GM19463 (cell line): ENCODE results near the gene ABCB10.
"Not testable (repeated sequence)": the region's sequence is repeated elsewhere in the genome, so short reads cannot be mapped to it uniquely, and the experiment has no call there.

Experiments used
- ATAC-seq: cut with Tn5 transposase; IDR thresholded peaks from one replicate; pipeline ENCODE4 v1.9.1; 2021; ENCODE audit warnings: mild to moderate bottlenecking, moderate library complexity; ENCODE audit not compliant: unreplicated experiment

Gene ABCB10

DNA sequence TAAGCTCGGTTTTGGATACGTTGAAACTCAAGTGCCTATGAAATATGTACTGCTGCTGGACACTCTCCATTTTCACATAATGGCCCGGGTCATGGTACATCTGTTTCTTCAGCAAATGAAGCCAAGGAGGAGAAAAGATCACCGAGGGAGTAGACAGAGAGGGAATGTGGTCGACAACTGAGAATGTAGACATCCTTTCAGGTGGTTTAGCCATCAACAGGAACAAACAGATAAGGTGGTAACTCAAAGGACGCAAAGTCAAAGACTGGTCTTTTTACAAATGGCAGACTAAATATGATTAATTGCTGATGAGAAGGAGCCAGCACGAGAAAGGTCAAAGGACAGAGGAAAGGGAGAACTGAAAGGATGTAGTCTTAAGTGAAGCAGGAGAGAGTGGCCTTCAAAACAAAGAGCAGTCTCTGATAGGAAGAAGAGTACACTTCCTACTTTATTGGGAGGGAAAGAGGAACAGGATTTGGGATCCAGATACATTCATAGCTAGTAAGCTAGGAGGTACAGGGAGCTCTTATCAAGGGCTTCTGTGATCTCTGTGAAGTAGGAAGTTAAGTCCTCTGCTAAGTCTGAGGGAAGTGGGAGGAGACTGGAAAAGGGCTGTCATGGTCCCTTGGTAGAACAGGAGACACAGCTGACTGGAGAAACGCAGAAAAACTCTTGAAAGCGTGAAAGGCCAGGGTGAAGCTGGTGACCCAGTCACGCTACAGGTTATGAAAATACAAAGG lies 78.7 kb downstream of the ABCB10 start:
- ATAC-seq = peak; percentile 66

DNA sequence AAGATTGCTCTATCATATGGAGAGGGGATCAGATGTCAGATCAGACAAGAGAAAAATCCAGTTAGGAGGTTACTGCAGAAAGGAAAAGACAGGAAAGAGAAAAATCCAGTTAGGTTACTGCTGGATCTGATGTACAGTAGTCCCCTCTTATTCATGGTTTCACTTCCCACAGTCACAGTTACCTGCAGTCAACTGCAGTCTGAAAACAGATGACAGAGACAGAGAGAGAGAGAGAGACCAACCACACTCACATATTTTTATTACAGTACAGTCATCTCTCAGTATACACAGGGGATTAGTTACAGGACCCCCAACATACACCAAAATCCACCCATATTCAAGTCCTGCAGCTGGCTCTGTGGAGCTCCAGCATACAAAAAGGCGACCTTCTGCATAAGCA lies 79.7 kb downstream of the ABCB10 start:
- ATAC-seq = peak; percentile 68

DNA sequence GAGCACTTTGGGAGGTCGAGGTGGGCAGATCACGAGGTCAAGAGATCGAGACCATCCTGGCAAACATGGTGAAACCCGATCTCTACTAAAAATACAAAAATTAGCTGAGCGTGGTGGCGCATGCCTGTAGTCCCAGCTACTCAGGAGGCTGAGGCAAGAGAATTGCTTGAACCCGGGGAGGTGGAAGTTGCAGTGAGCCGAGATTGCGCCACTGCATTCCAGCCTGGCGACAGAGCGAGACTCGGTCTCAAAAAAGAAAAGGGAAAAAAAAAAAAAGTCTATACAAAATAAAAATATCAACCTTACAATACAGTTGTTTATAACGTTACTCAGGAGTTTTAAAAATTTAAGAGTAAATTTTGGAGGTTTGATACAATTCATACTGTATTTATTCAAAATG lies 82.6 kb downstream of the ABCB10 start:
- ATAC-seq = not testable (repeated sequence)

DNA sequence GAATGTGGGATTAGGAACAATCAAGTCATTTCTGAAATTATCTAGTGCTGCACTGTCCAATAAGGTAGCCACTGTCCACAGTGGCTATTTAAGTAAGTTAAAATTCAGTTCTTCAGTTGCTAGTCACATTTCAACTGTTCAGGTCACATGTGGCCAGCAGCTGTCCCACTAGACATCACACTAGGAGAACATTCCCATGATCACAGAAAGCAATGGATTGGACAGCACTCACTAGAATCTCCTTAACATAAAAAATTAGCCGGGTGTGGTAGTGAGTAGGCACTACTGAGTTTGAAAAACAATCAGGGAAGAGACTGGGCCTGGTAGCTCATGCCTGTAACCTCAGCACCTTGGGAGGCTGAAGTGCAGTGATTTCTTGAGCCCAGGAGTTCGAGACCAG lies 84.0 kb downstream of the ABCB10 start:
- no peak for ATAC-seq

DNA sequence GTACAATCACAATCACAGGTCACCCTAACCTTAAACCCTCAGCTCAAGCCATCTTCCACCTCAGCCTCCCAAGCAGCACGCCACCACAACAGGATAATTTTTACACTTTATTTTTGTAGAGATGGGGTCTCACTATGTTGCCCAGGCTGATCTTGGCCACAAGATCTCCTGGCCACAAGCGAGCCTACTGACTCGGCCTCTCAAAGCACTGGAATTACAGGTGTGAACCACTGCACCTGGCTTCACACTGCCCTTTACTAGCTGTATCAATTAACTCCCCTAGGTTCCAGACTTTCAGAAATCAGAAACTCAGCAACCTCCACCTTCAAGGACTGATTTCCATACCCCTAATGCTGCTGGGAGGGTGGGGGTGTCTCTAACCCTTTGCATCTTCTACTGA lies 87.3 kb downstream of the ABCB10 start:
- ATAC-seq = no peak

DNA sequence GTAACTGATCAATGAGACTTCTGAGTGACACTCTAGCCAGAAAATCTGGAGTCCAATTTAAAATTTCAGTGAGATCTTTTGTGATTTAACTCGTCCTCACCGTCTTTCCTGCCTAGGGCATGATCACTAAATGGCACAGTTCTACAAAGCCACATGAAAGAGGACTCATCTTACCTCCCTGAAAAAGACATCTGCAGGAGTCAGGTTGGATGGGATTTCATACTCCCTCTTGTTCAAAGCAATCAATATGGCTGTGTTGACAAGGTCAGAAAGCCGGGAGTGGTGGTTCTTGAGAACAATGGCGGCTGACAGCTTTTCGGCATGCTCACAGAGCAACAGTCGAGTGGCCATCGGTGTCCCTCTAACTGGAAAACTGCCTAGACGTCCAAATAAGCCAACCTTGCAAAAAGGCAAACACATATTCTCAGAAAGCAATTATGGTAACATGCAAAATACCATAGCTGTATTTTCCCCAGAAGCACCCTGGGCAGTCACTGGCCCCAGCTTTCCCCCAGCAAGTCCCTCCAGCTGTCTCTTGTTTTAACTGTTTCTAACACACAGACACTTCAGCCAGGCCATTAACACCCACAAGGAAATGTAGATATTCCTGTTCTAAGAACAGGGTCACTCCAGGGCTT lies 88.0 kb downstream of the ABCB10 start:
- ATAC-seq = no peak

DNA sequence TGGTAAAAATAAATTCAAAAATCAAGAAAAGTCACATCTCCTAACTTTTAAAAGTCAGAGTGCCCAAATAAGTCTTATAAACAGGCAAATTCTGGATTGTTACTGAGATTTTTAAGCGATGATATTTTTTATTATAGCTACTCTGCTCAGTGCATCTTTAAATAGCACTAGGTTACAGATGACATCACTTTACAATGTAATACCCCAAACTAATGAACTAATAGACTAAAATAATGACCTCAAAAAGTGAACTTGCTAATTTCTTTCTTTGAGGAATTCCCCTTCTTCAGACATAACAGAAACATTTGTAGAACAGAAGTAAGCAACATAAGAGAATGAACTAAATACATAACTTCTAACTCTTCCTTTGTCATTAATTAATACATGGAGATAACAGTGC lies 91.6 kb downstream of the ABCB10 start:
- no peak for ATAC-seq
